IMR-90 (cell line): ENCODE data around the gene ABCA4. TPM values are rescaled to one million over a fixed set of nuclear protein-coding genes. Genes with fewer than 3 reads are reported as not detected.

ENCODE experiments used
- ATAC-seq: fragments of 200-7000 bp; cut with Tn5 transposase; 2 replicates; pipeline ENCODE4 v1.9.1; 2020; ENCODE audit warnings: low read depth, mild to moderate bottlenecking, moderate library complexity
- BruUV-seq: library from RNA; stranded (reverse); fragments of 400-500 nt; replicated peaks from 2 replicates; lab custom pipeline; 2021; lab: Mats Ljungman, UMichigan
- CTCF ChIA-PET: fragments of 300-600 bp; formaldehyde crosslinking; extraction: SDS; loops from one replicate; lab custom pipeline; 2021; ENCODE audit warnings: antibody characterized with exemption; lab: Yijun Ruan, JAX
- POLR2A ChIA-PET: fragments of 300-600 bp; sonication (Branson Sonifier 250); formaldehyde crosslinking; loops from one replicate; lab custom pipeline; 2022; ENCODE audit warnings: antibody characterized with exemption; ENCODE audit not compliant: unreplicated experiment; lab: Charles Lee
- DNase-seq: peaks from one replicate; pipeline ENCODE4 v3.0.0; 2013
- H2AFZ ChIP-seq: replicated peaks from 2 replicates; pipeline ENCODE3; 2013; ENCODE audit warnings: low read length, mild to moderate bottlenecking; ENCODE audit not compliant: poor library complexity
- H2AK5ac ChIP-seq: 2 replicates; pipeline ENCODE4 v1.6.1; 2013; ENCODE audit warnings: low read depth, low read length, inconsistent platforms
- H2AK9ac ChIP-seq: replicated peaks from 2 replicates; pipeline ENCODE3; 2013; ENCODE audit warnings: mild to moderate bottlenecking, low read depth, low read length, moderate library complexity; ENCODE audit not compliant: poor library complexity
- H2BK120ac ChIP-seq: 2 replicates; pipeline ENCODE4 v1.6.1; 2013; ENCODE audit warnings: low read depth, low read length, inconsistent platforms
- H2BK15ac ChIP-seq: 3 replicates; pipeline ENCODE4 v1.6.1; 2013; ENCODE audit warnings: low read depth, low read length, inconsistent platforms
- H2BK20ac ChIP-seq: 2 replicates; pipeline ENCODE4 v1.6.1; 2013; ENCODE audit warnings: low read depth, mild to moderate bottlenecking, inconsistent platforms, low read length, moderate library complexity
- H2BK5ac ChIP-seq: 2 replicates; pipeline ENCODE4 v1.6.1; 2013; ENCODE audit warnings: mild to moderate bottlenecking, low read depth, low read length, inconsistent platforms; ENCODE audit not compliant: poor library complexity, severe bottlenecking
- H3K14ac ChIP-seq: replicated peaks from 2 replicates; pipeline ENCODE4 v1.6.1; 2013; ENCODE audit warnings: low read depth, low read length, inconsistent platforms
- H3K18ac ChIP-seq: 2 replicates; pipeline ENCODE4 v1.6.1; 2013; ENCODE audit warnings: low read depth, low read length, control low read depth
- H3K23ac ChIP-seq: 2 replicates; pipeline ENCODE4 v1.6.1; 2013; ENCODE audit warnings: low read depth, low read length, inconsistent platforms
- H3K27ac ChIP-seq: 2 replicates; pipeline ENCODE4 v1.5.1; 2013; ENCODE audit warnings: mild to moderate bottlenecking, control low read depth, low read length; ENCODE audit not compliant: insufficient read depth
- H3K27me3 ChIP-seq: 2 replicates; pipeline ENCODE4 v1.6.1; 2013; ENCODE audit warnings: low read length; ENCODE audit not compliant: control insufficient read depth, insufficient read depth
- H3K36me3 ChIP-seq: 2 replicates; pipeline ENCODE4 v1.6.1; 2013; ENCODE audit warnings: low read length, mixed read lengths; ENCODE audit not compliant: control insufficient read depth, insufficient read depth
- H3K4ac ChIP-seq: 2 replicates; pipeline ENCODE4 v1.6.1; 2013; ENCODE audit warnings: low read depth, low read length, inconsistent platforms
- H3K4me1 ChIP-seq: 2 replicates; pipeline ENCODE4 v1.6.1; 2013; ENCODE audit warnings: low read length, mixed read lengths; ENCODE audit not compliant: control insufficient read depth, insufficient read depth
- H3K4me2 ChIP-seq: 2 replicates; pipeline ENCODE4 v1.6.1; 2013; ENCODE audit warnings: low read depth, mild to moderate bottlenecking, control low read depth, low read length, moderate library complexity
- H3K4me3 ChIP-seq: 2 replicates; pipeline ENCODE4 v1.5.1; 2013; ENCODE audit warnings: low read depth, mild to moderate bottlenecking, control low read depth, low read length, moderate library complexity; ENCODE audit not compliant: insufficient read depth
- H3K56ac ChIP-seq: 2 replicates; pipeline ENCODE4 v1.6.1; 2013; ENCODE audit warnings: low read length, inconsistent platforms; ENCODE audit not compliant: insufficient read depth; ENCODE audit errors: extremely low read depth
- H3K79me1 ChIP-seq, 2 experiments: 2 replicates each; pipeline ENCODE4 v1.6.1; 2013; ENCODE audit warnings: low read length in 2 of 2, inconsistent platforms in 1 of 2, low read depth in 1 of 2
- H3K9ac ChIP-seq: 2 replicates; pipeline ENCODE4 v1.6.1; 2013; ENCODE audit warnings: low read depth, low read length, control low read depth
- H3K9me1 ChIP-seq: 2 replicates; pipeline ENCODE4 v1.6.1; 2013; ENCODE audit warnings: low read length, inconsistent platforms; ENCODE audit not compliant: insufficient read depth
- H3K9me3 ChIP-seq: 2 replicates; pipeline ENCODE4 v1.6.1; 2013; ENCODE audit warnings: low read length; ENCODE audit not compliant: control insufficient read depth, insufficient read depth
- H4K20me1 ChIP-seq: 2 replicates; pipeline ENCODE4 v1.6.1; 2013; ENCODE audit warnings: low read length, inconsistent platforms; ENCODE audit not compliant: insufficient read depth
- H4K5ac ChIP-seq: 2 replicates; pipeline ENCODE4 v1.6.1; 2013; ENCODE audit warnings: mild to moderate bottlenecking, low read depth, low read length, control low read depth
- H4K8ac ChIP-seq, 2 experiments: 2 replicates each; pipeline ENCODE4 v1.6.1; 2013; ENCODE audit warnings: low read depth in 2 of 2, low read length in 2 of 2, control low read depth in 1 of 2, inconsistent platforms in 1 of 2
- H4K91ac ChIP-seq: 2 replicates; pipeline ENCODE4 v1.6.1; 2013; ENCODE audit warnings: low read depth, low read length, inconsistent platforms; ENCODE audit not compliant: insufficient read depth
- CTCF ChIP-seq: conservative IDR thresholded peaks from 2 replicates; pipeline ENCODE4 v1.5.1; 2012; ENCODE audit warnings: mild to moderate bottlenecking, low read depth, low read length, improper control_type of control experiment
- ELK1 ChIP-seq: fragments of 150-350 bp; IDR thresholded peaks from 2 replicates; pipeline ENCODE4 v1.6.1; 2016; ENCODE audit warnings: low read depth, mild to moderate bottlenecking, low read length, moderate library complexity, borderline replicate concordance
- MAFK ChIP-seq: IDR thresholded peaks from 2 replicates; pipeline ENCODE4 v1.6.1; 2012; ENCODE audit warnings: low read depth, low read length, improper control_type of control experiment
- MAZ ChIP-seq: IDR thresholded peaks from 2 replicates; pipeline ENCODE4 v1.6.1; 2012; ENCODE audit warnings: low read depth, mild to moderate bottlenecking, low read length, improper control_type of control experiment, moderate library complexity, borderline replicate concordance
- MXI1 ChIP-seq: IDR thresholded peaks from 2 replicates; pipeline ENCODE4 v1.6.1; 2012; ENCODE audit warnings: low read depth, mild to moderate bottlenecking, low read length, moderate library complexity, borderline replicate concordance
- SMC3 ChIP-seq: fragments of 150-350 bp; IDR thresholded peaks from 2 replicates; pipeline ENCODE4 v1.6.1; 2016; ENCODE audit warnings: low read depth, mild to moderate bottlenecking, antibody characterized with exemption, low read length, moderate library complexity
- WGBS, 2 experiments: methylation state at CpG; one replicate each; pipeline versions ENCODE4 v1.1.5 to v1.1.7; 2013; ENCODE audit warnings: missing lambda C conversion rate in 2 of 2; ENCODE audit not compliant: insufficient read length in 1 of 2; ENCODE audit errors: extremely low coverage in 2 of 2; 5-methylcytosine and 5-hydroxymethylcytosine counted together
- dilution Hi-C: fragments of 300-500 bp; cut with HindIII; formaldehyde crosslinking; loops from one replicate; pipeline ENCODE4 v1.14.3; 2018; ENCODE audit warnings: low sequenced_read_pairs; ENCODE audit not compliant: unreplicated experiment
- in situ Hi-C: fragments of 300-500 bp; cut with MboI; formaldehyde crosslinking; loops from 3 replicates; pipeline ENCODE4 v1.14.3; 2019; ENCODE audit warnings: low sequenced_read_pairs, inconsistent platforms, mixed read lengths
- intact Hi-C: fragments of 100-400 bp; cut with micrococcal nuclease; formaldehyde crosslinking; loops from 2 replicates; pipeline ENCODE4 v1.10.0; 2022
- polyA plus RNA-seq, 3 experiments: library from polyadenylated mRNA; depleted of rRNA; stranded (reverse); fragments of >200 nt; gene quantifications; 2 replicates each; pipeline ENCODE4 v1.2.3, GENCODE V29; 2012; ENCODE audit warnings: low replicate concordance in 1 of 3
- total RNA-seq: library from RNA; depleted of rRNA; stranded (reverse); fragments of >200 nt; gene quantifications from 2 replicates; pipeline ENCODE4 v1.2.3, GENCODE V29; 2012

The ABCA4 gene
- total and polyA plus RNA-seq, 2 of the 4 experiments (the other 2 are of a cell fraction): under 0.01 to 0.36 TPM

GRCh38 chr1:94110946-94111740 is 9.8 kb downstream of the ABCA4 start:
- DNase-seq (no peak), ATAC-seq (no peak)
- Histone ChIP-seq H2BK15ac (no peak overlapping the region), H4K5ac (no peak overlapping the region), H2BK20ac (no peak overlapping the region), H4K91ac (no peak overlapping the region), H3K79me1 (no peaks in the 10 kb centered on the region), H2AK9ac (no peak overlapping the region), H2AFZ (no peak overlapping the region), H4K20me1 (no peaks in the 10 kb centered on the region), H3K9me1 (no peaks in the 10 kb centered on the region), H3K4me3 (no peak overlapping the region), H2BK5ac (no peak overlapping the region), H3K23ac (no peak overlapping the region), H3K27me3 (peaks cover 18% of the 10 kb centered on the region), H3K56ac (no peak overlapping the region), H3K14ac (no peak overlapping the region), H3K18ac (no peak overlapping the region), H3K4me2 (no peak overlapping the region), H3K4ac (no peak overlapping the region), H3K9ac (no peak overlapping the region), H2AK5ac (no peak overlapping the region), H4K8ac (no peak overlapping the region), H3K27ac (no peak overlapping the region), H3K4me1 (no peaks in the 10 kb centered on the region; the same call in 1 of the 2 replicates), H3K9me3 (no peaks in the 10 kb centered on the region), H2BK120ac (no peak overlapping the region), H3K36me3 (no peaks in the 10 kb centered on the region)
- POLR2A ChIA-PET: no interaction called here
- CTCF ChIA-PET: no interaction called here
- 78% methylated on average over 4 of the region's 10 CpGs; no CpG with 5 or more reads in 1 of the 2 experiments for WGBS, 2 experiments
- in situ Hi-C loops: no loop called here
- no peak for TF ChIP-seq CTCF
- TF ChIP-seq MAZ: no peak
- no peak for TF ChIP-seq ELK1
- TF ChIP-seq SMC3: no peak
- TF ChIP-seq MXI1: no peak
- TF ChIP-seq MAFK: no peak
- dilution Hi-C loops: no loop called here
- intact Hi-C loops: no loop called here
- BruUV-seq: no TSS peak
